Activated naive CD8-positive, alpha-beta T cell (primary cell): Measurements from ENCODE around the gene KRT32.
"Not testable (repeated sequence)": the region's sequence is repeated elsewhere in the genome, so short reads cannot be mapped to it uniquely, and the experiment has no call there.

ENCODE experiments used
- H3K27ac Mint-ChIP-seq: one replicate; pipeline ENCODE4 v1.8.0; 2021; ENCODE audit warnings: mixed read lengths
- H3K27me3 Mint-ChIP-seq: one replicate; pipeline ENCODE4 v1.8.0; 2021; ENCODE audit warnings: mixed read lengths
- H3K36me3 Mint-ChIP-seq: one replicate; pipeline ENCODE4 v1.8.0; 2021; ENCODE audit warnings: mixed read lengths
- H3K4me1 Mint-ChIP-seq: one replicate; pipeline ENCODE4 v1.8.0; 2021; ENCODE audit warnings: low read depth, mixed read lengths
- H3K4me3 Mint-ChIP-seq: one replicate; pipeline ENCODE4 v1.8.0; 2021; ENCODE audit warnings: mild to moderate bottlenecking, mixed read lengths
- H3K9me3 Mint-ChIP-seq: one replicate; pipeline ENCODE4 v1.8.0; 2021; ENCODE audit warnings: low read depth, mixed read lengths

KRT32 gene

GRCh38 chr17:41434415-41434814, 32.8 kb downstream of the KRT32 start:
- Mint-ChIP-seq H3K4me3 (no peak overlapping the region), H3K4me1 (peaks cover 5% of the 10 kb centered on the region), H3K9me3 (no peaks in the 10 kb centered on the region), H3K27me3 (no peaks in the 10 kb centered on the region), H3K36me3 (no peaks in the 10 kb centered on the region), H3K27ac (no peak overlapping the region)

- Mint-ChIP-seq H3K9me3 (no peaks in the 10 kb centered on the region), H3K4me3 (no peak overlapping the region), H3K27ac (no peak overlapping the region), H3K4me1 (peaks cover 5% of the 10 kb centered on the region), H3K36me3 (no peaks in the 10 kb centered on the region), H3K27me3 (no peaks in the 10 kb centered on the region)
These were observed 33.2 kb downstream of the KRT32 start for GRCh38 chr17:41434005-41434404.

GRCh38 chr17:41433586-41433985, 33.6 kb downstream of the KRT32 start:
- H3K4me1 Mint-ChIP-seq = peaks cover 5% of the 10 kb centered on the region
- no peaks in the 10 kb centered on the region for H3K27me3 Mint-ChIP-seq
- H3K9me3 Mint-ChIP-seq = no peaks in the 10 kb centered on the region
- no peak overlapping the region for H3K4me3 Mint-ChIP-seq
- H3K27ac Mint-ChIP-seq = no peak overlapping the region
- no peaks in the 10 kb centered on the region for H3K36me3 Mint-ChIP-seq

GRCh38 chr17:41430376-41430775, 36.8 kb downstream of the KRT32 start:
- not testable (repeated sequence) for H3K4me3 Mint-ChIP-seq, H3K9me3 Mint-ChIP-seq, H3K4me1 Mint-ChIP-seq, H3K27ac Mint-ChIP-seq, H3K27me3 Mint-ChIP-seq, H3K36me3 Mint-ChIP-seq

GRCh38 chr17:41429667-41430066, 37.5 kb downstream of the KRT32 start:
- Mint-ChIP-seq H3K4me3 (no peak overlapping the region), H3K9me3 (no peaks in the 10 kb centered on the region), H3K36me3 (no peaks in the 10 kb centered on the region), H3K27ac (no peak overlapping the region), H3K27me3 (no peaks in the 10 kb centered on the region), H3K4me1 (peaks cover 2% of the 10 kb centered on the region)

- Mint-ChIP-seq H3K4me3 (no peak overlapping the region), H3K9me3 (no peaks in the 10 kb centered on the region), H3K4me1 (no peaks in the 10 kb centered on the region), H3K27me3 (no peaks in the 10 kb centered on the region), H3K36me3 (no peaks in the 10 kb centered on the region), H3K27ac (no peak overlapping the region)
These were observed 38.4 kb downstream of the KRT32 start for GRCh38 chr17:41428591-41429291.

- Mint-ChIP-seq H3K4me3 (no peak within 1 kb of the TSS), H3K27ac (no peak within 1 kb of the TSS), H3K36me3 (peaks cover 2% of the 10 kb centered on the region), H3K4me1 (peaks cover 8% of the 10 kb centered on the region), H3K9me3 (no peaks in the 10 kb centered on the region), H3K27me3 (no peaks in the 10 kb centered on the region)
These were observed 43.0 kb downstream of the KRT32 start, which contains the start of gene KRT37 for GRCh38 chr17:41424111-41424635. Gene KRT37 (minus strand): TSS chr17:41424585. CDS start chr17:41424523, 62 bp downstream.

GRCh38 chr17:41422586-41422985, 44.6 kb downstream of the KRT32 start:
- not testable (repeated sequence) for H3K36me3 Mint-ChIP-seq, H3K27ac Mint-ChIP-seq, H3K9me3 Mint-ChIP-seq, H3K4me1 Mint-ChIP-seq, H3K27me3 Mint-ChIP-seq, H3K4me3 Mint-ChIP-seq

GRCh38 chr17:41421617-41422016, 45.6 kb downstream of the KRT32 start:
- H3K27ac Mint-ChIP-seq = no peak overlapping the region
- no peaks in the 10 kb centered on the region for H3K9me3 Mint-ChIP-seq
- H3K4me1 Mint-ChIP-seq = peaks cover 8% of the 10 kb centered on the region
- no peaks in the 10 kb centered on the region for H3K27me3 Mint-ChIP-seq
- H3K4me3 Mint-ChIP-seq = no peak overlapping the region
- H3K36me3 Mint-ChIP-seq = peaks cover 2% of the 10 kb centered on the region

GRCh38 chr17:41421116-41421515, 46.1 kb downstream of the KRT32 start:
- Mint-ChIP-seq H3K4me1 (peaks cover 8% of the 10 kb centered on the region), H3K36me3 (peaks cover 2% of the 10 kb centered on the region), H3K4me3 (no peak overlapping the region), H3K27me3 (no peaks in the 10 kb centered on the region), H3K27ac (no peak overlapping the region), H3K9me3 (no peaks in the 10 kb centered on the region)

GRCh38 chr17:41420134-41420533, 47.1 kb downstream of the KRT32 start:
- no peaks in the 10 kb centered on the region for H3K27me3 Mint-ChIP-seq
- H3K4me1 Mint-ChIP-seq = peaks cover 8% of the 10 kb centered on the region
- H3K36me3 Mint-ChIP-seq = peaks cover 2% of the 10 kb centered on the region
- H3K27ac Mint-ChIP-seq = no peak overlapping the region
- H3K9me3 Mint-ChIP-seq = no peaks in the 10 kb centered on the region
- H3K4me3 Mint-ChIP-seq = no peak overlapping the region

GRCh38 chr17:41419716-41420115, 47.5 kb downstream of the KRT32 start:
- H3K4me3 Mint-ChIP-seq = no peak overlapping the region
- peaks cover 8% of the 10 kb centered on the region for H3K4me1 Mint-ChIP-seq
- H3K27ac Mint-ChIP-seq = no peak overlapping the region
- no peaks in the 10 kb centered on the region for H3K9me3 Mint-ChIP-seq
- no peaks in the 10 kb centered on the region for H3K27me3 Mint-ChIP-seq
- peaks cover 2% of the 10 kb centered on the region for H3K36me3 Mint-ChIP-seq

GRCh38 chr17:41418116-41418860, 48.9 kb downstream of the KRT32 start:
- H3K4me3 Mint-ChIP-seq = no peak overlapping the region
- H3K27ac Mint-ChIP-seq = no peak overlapping the region
- H3K9me3 Mint-ChIP-seq = no peaks in the 10 kb centered on the region
- H3K4me1 Mint-ChIP-seq = peaks cover 8% of the 10 kb centered on the region
- H3K36me3 Mint-ChIP-seq = no peaks in the 10 kb centered on the region
- H3K27me3 Mint-ChIP-seq = no peaks in the 10 kb centered on the region

- H3K36me3 Mint-ChIP-seq = no peaks in the 10 kb centered on the region
- H3K4me3 Mint-ChIP-seq = no peak overlapping the region
- H3K9me3 Mint-ChIP-seq = no peaks in the 10 kb centered on the region
- H3K27ac Mint-ChIP-seq = no peak overlapping the region
- no peaks in the 10 kb centered on the region for H3K27me3 Mint-ChIP-seq
- peaks cover 8% of the 10 kb centered on the region for H3K4me1 Mint-ChIP-seq
These were observed 49.6 kb downstream of the KRT32 start for GRCh38 chr17:41417576-41418015.

GRCh38 chr17:41417127-41417526, 50.1 kb downstream of the KRT32 start:
- Mint-ChIP-seq H3K4me1 (peaks cover 8% of the 10 kb centered on the region), H3K27ac (no peak overlapping the region), H3K9me3 (no peaks in the 10 kb centered on the region), H3K36me3 (no peaks in the 10 kb centered on the region), H3K27me3 (no peaks in the 10 kb centered on the region), H3K4me3 (no peak overlapping the region)
